SIG-M5 (cell line): Measurements from ENCODE around the gene CHEK2.
"Not testable (repeated sequence)": the region's sequence is repeated elsewhere in the genome, so short reads cannot be mapped to it uniquely, and the experiment has no call there.

ENCODE experiments used
- DNase-seq: peaks from one replicate; lab custom pipeline; 2025; lab: John Stamatoyannopoulos, UW

CHEK2 gene

GRCh38 chr22:28741785-28742561, at the start of gene CHEK2, which contains the start of gene HSCB:
CHEK2 (minus strand) TSS chr22:28741820; CDS start chr22:28734721, 7,099 bp downstream.
HSCB (plus strand) TSS chr22:28742039; CDS start chr22:28742096, 57 bp downstream.
- peak; percentile 97 for DNase-seq

- no peak for DNase-seq
Measured at GRCh38 chr22:28791124-28791523, 49.5 kb upstream of the CHEK2 start.

- no peak for DNase-seq
Measured at GRCh38 chr22:28788601-28789000, 47.0 kb upstream of the CHEK2 start.

GRCh38 chr22:28783786-28784671, 42.4 kb upstream of the CHEK2 start:
- no peak for DNase-seq

- DNase-seq, result no peak
Measured at GRCh38 chr22:28780296-28780695, 38.7 kb upstream of the CHEK2 start.

GRCh38 chr22:28779833-28780232, 38.2 kb upstream of the CHEK2 start:
- no peak for DNase-seq

GRCh38 chr22:28774378-28774777, 32.8 kb upstream of the CHEK2 start:
- DNase-seq, result no peak

GRCh38 chr22:28773461-28773867, 31.8 kb upstream of the CHEK2 start:
- DNase-seq, result no peak

- peak; percentile 51 for DNase-seq
Measured at GRCh38 chr22:28772633-28773460, 31.2 kb upstream of the CHEK2 start, which contains the start of gene CCDC117. CCDC117 (plus strand) TSS chr22:28772695; CDS start chr22:28772850, 155 bp downstream.

- no peak for DNase-seq
Measured at GRCh38 chr22:28771195-28771791, 29.7 kb upstream of the CHEK2 start.

- DNase-seq, result no peak
Measured at GRCh38 chr22:28769394-28770085, 27.9 kb upstream of the CHEK2 start.

GRCh38 chr22:28768701-28769393, 27.2 kb upstream of the CHEK2 start:
- DNase-seq, result no peak

- DNase-seq, result no peak
Measured at GRCh38 chr22:28766628-28767027, 25.0 kb upstream of the CHEK2 start.

GRCh38 chr22:28762000-28762399, 20.4 kb upstream of the CHEK2 start:
- not testable (repeated sequence) for DNase-seq

- DNase-seq, result no peak
Measured at GRCh38 chr22:28761449-28761755, 19.8 kb upstream of the CHEK2 start.

- DNase-seq, result no peak
Measured at GRCh38 chr22:28759861-28760560, 18.4 kb upstream of the CHEK2 start.

- DNase-seq, result not testable (repeated sequence)
Measured at GRCh38 chr22:28754512-28754911, 12.9 kb upstream of the CHEK2 start.

GRCh38 chr22:28750471-28750881, 8.9 kb upstream of the CHEK2 start:
- no peak for DNase-seq

- no peak for DNase-seq
Measured at GRCh38 chr22:28743852-28744251, 2.2 kb upstream of the CHEK2 start.

- no peak for DNase-seq
Measured at GRCh38 chr22:28742562-28742962, 942 bp upstream of the CHEK2 start.
